H1 (cell line): ENCODE results near the gene KRTAP1-3. TPM values are rescaled to one million over a fixed set of nuclear protein-coding genes. Genes with fewer than 3 reads are reported as not detected.

ENCODE experiments used
- CTCF ChIA-PET: fragments of 300-600 bp; sonication (Branson Sonifier 250); formaldehyde crosslinking; loops from one replicate; lab custom pipeline; 2021; ENCODE audit not compliant: partially characterized antibody; lab: Charles Lee
- POLR2A ChIA-PET: fragments of 300-600 bp; sonication (Branson Sonifier 250); formaldehyde crosslinking; loops from one replicate; lab custom pipeline; 2021; ENCODE audit warnings: inconsistent platforms; ENCODE audit not compliant: partially characterized antibody; lab: Charles Lee
- DNase-seq, 2 experiments: peaks; one replicate each; pipeline versions ENCODE4 v3.0.0 to v3.0.0-alpha.2; 2010 to 2022; ENCODE audit warnings: low spot score in 2 of 2, low read depth in 1 of 2, mixed read lengths in 1 of 2
- FAIRE-seq: peaks from 2 replicates; lab custom pipeline; 2011; peaks lifted over from hg19 to GRCh38; lab: Jason Lieb, UNC
- H2AFZ ChIP-seq: 2 replicates; pipeline ENCODE4 v1.8.1; 2012; ENCODE audit warnings: low read length, inconsistent platforms
- H2AK5ac ChIP-seq: 2 replicates; pipeline ENCODE4 v1.6.1; 2013; ENCODE audit warnings: low read depth, low read length
- H2BK120ac ChIP-seq: replicated peaks from 2 replicates; pipeline ENCODE3; 2013; ENCODE audit warnings: low read depth, low read length, inconsistent platforms
- H2BK12ac ChIP-seq: 2 replicates; pipeline ENCODE4 v1.6.1; 2013; ENCODE audit warnings: low read depth, low read length
- H2BK15ac ChIP-seq: 2 replicates; pipeline ENCODE4 v1.6.1; 2013; ENCODE audit warnings: low read length
- H2BK20ac ChIP-seq: 2 replicates; pipeline ENCODE4 v1.6.1; 2013; ENCODE audit warnings: low read length
- H2BK5ac ChIP-seq: 2 replicates; pipeline ENCODE4 v1.6.1; 2013; ENCODE audit warnings: low read depth, low read length
- H3K14ac ChIP-seq: 2 replicates; pipeline ENCODE4 v1.6.1; 2013; ENCODE audit warnings: inconsistent platforms; ENCODE audit not compliant: insufficient read length
- H3K18ac ChIP-seq: 2 replicates; pipeline ENCODE4 v1.6.1; 2013; ENCODE audit warnings: low read length; ENCODE audit errors: extremely low read depth
- H3K23ac ChIP-seq: 2 replicates; pipeline ENCODE4 v1.6.1; 2013; ENCODE audit warnings: inconsistent platforms; ENCODE audit not compliant: insufficient read length
- H3K23me2 ChIP-seq: 2 replicates; pipeline ENCODE4 v1.6.1; 2013; ENCODE audit warnings: low read depth, low read length
- H3K27ac ChIP-seq: 2 replicates; pipeline ENCODE4 v1.6.1; 2011; ENCODE audit warnings: low read depth, low read length, inconsistent platforms
- H3K27me3 ChIP-seq, 4 experiments: replicated peaks in 1 of 4; 1 replicate in 1 of 4; 2 replicates in 3 of 4; pipeline versions ENCODE4 v1.6.1 to v1.8.1; 2011 to 2013; ENCODE audit warnings: low read length in 3 of 4, mild to moderate bottlenecking in 3 of 4, inconsistent platforms in 2 of 4, mixed read lengths in 2 of 4, moderate library complexity in 1 of 4; ENCODE audit not compliant: control insufficient read depth in 3 of 4, insufficient read depth in 3 of 4; ENCODE audit errors: extremely low read depth in 1 of 4
- H3K36me3 ChIP-seq, 4 experiments: 2 replicates each; pipeline versions ENCODE4 v1.6.1 to v1.8.1; 2011 to 2013; ENCODE audit warnings: mild to moderate bottlenecking in 4 of 4, low read length in 3 of 4, moderate library complexity in 2 of 4, control low read depth in 1 of 4, inconsistent platforms in 1 of 4; ENCODE audit not compliant: insufficient read depth in 4 of 4, control insufficient read depth in 2 of 4
- H3K4ac ChIP-seq: replicated peaks from 2 replicates; pipeline ENCODE3; 2013; ENCODE audit warnings: low read length, low read depth, mixed read lengths, inconsistent platforms; ENCODE audit not compliant: insufficient read length
- H3K4me1 ChIP-seq, 4 experiments: replicated peaks in 1 of 4; 1 replicate in 1 of 4; 2 replicates in 3 of 4; pipeline versions ENCODE4 v1.6.1 to v1.8.1; 2011 to 2013; ENCODE audit warnings: low read length in 3 of 4, inconsistent platforms in 2 of 4, mixed read lengths in 1 of 4; ENCODE audit not compliant: insufficient read depth in 4 of 4, control insufficient read depth in 3 of 4
- H3K4me2 ChIP-seq, 2 experiments: 2 replicates each; pipeline versions ENCODE4 v1.6.1 to v1.8.1; 2011 to 2013; ENCODE audit warnings: low read depth in 2 of 2, low read length in 2 of 2, control low read depth in 1 of 2, inconsistent platforms in 1 of 2, mild to moderate bottlenecking in 1 of 2; ENCODE audit not compliant: insufficient read depth in 1 of 2
- H3K4me3 ChIP-seq, 4 experiments: fragments of 200-600, 300-600 bp in 1 of 4; sonication (generic), shearing (Covaris generic), sonication (Bioruptor Twin) in 1 of 4; 2 replicates each; pipeline versions ENCODE4 v1.5.1 to v1.8.1; 2011 to 2016; ENCODE audit warnings: low read length in 4 of 4, low read depth in 3 of 4, control low read depth in 2 of 4, inconsistent platforms in 2 of 4, mild to moderate bottlenecking in 2 of 4, mixed read lengths in 1 of 4, moderate library complexity in 1 of 4; ENCODE audit not compliant: insufficient read depth in 2 of 4; ENCODE audit errors: extremely low read depth in 1 of 4
- H3K56ac ChIP-seq: replicated peaks from 2 replicates; pipeline ENCODE3; 2013; ENCODE audit warnings: low read depth, mild to moderate bottlenecking, mixed read lengths, low read length, inconsistent platforms; ENCODE audit not compliant: insufficient read length
- H3K79me1 ChIP-seq: 2 replicates; pipeline ENCODE4 v1.6.1; 2013; ENCODE audit warnings: low read depth, low read length, control low read depth
- H3K79me2 ChIP-seq, 2 experiments: 2 replicates each; pipeline versions ENCODE4 v1.6.1 to v1.8.1; 2012 to 2013; ENCODE audit warnings: low read length in 2 of 2, mild to moderate bottlenecking in 2 of 2, inconsistent platforms in 1 of 2; ENCODE audit not compliant: insufficient read depth in 2 of 2, control insufficient read depth in 1 of 2
- H3K9ac ChIP-seq, 4 experiments: replicated peaks in 1 of 4; 1 replicate in 1 of 4; 2 replicates in 3 of 4; pipeline versions ENCODE4 v1.6.1 to v1.8.1; 2011 to 2013; ENCODE audit warnings: low read depth in 3 of 4, low read length in 3 of 4, control low read depth in 2 of 4, mild to moderate bottlenecking in 2 of 4, moderate library complexity in 2 of 4, inconsistent platforms in 1 of 4; ENCODE audit errors: extremely low read depth in 1 of 4
- H3K9me3 ChIP-seq, 2 experiments: 2 replicates each; pipeline versions ENCODE4 v1.6.1 to v1.8.1; 2012 to 2013; ENCODE audit warnings: mild to moderate bottlenecking in 2 of 2, moderate library complexity in 2 of 2, control low read depth in 1 of 2, inconsistent platforms in 1 of 2, low read depth in 1 of 2, low read length in 1 of 2, mixed read lengths in 1 of 2; ENCODE audit not compliant: insufficient read depth in 2 of 2
- H4K20me1 ChIP-seq, 2 experiments: replicated peaks in 1 of 2; 2 replicates each; pipeline versions ENCODE3 to v1.8.1; 2011 to 2013; ENCODE audit warnings: inconsistent platforms in 2 of 2, low read length in 2 of 2, mild to moderate bottlenecking in 1 of 2; ENCODE audit not compliant: insufficient read depth in 2 of 2, control insufficient read depth in 1 of 2
- H4K5ac ChIP-seq: 2 replicates; pipeline ENCODE4 v1.6.1; 2013; ENCODE audit warnings: low read length, low read depth, mixed read lengths, inconsistent platforms; ENCODE audit not compliant: insufficient read length
- H4K8ac ChIP-seq: 2 replicates; pipeline ENCODE4 v1.8.0; 2013; ENCODE audit warnings: mild to moderate bottlenecking, moderate library complexity, low read length, inconsistent platforms; ENCODE audit not compliant: insufficient read depth; ENCODE audit errors: extremely low read depth
- H4K91ac ChIP-seq: replicated peaks from 2 replicates; pipeline ENCODE3; 2013; ENCODE audit warnings: low read length, mixed read lengths, inconsistent platforms; ENCODE audit not compliant: insufficient read length
- CEBPB ChIP-seq: IDR thresholded peaks from 2 replicates; pipeline ENCODE4 v1.6.1; 2012; ENCODE audit warnings: low read depth, low read length
- HDAC2 ChIP-seq, 2 experiments: fragments of 300-600 bp in 1 of 2; sonication (generic) in 1 of 2; IDR thresholded peaks; 2 replicates each; pipeline ENCODE4 v1.6.1; 2011 to 2012; ENCODE audit warnings: low read depth in 2 of 2, low read length in 2 of 2, mild to moderate bottlenecking in 2 of 2, moderate library complexity in 2 of 2, borderline replicate concordance in 1 of 2, inconsistent platforms in 1 of 2
- HDAC6 ChIP-seq: IDR thresholded peaks from one replicate; pipeline ENCODE4 v1.7.1; 2012; ENCODE audit warnings: low read depth, mild to moderate bottlenecking, inconsistent platforms, low read length, moderate library complexity
- RBBP5 ChIP-seq: IDR thresholded peaks from 2 replicates; pipeline ENCODE4 v1.7.1; 2012; ENCODE audit warnings: low read depth, mild to moderate bottlenecking, inconsistent platforms, low read length, moderate library complexity, borderline replicate concordance
- RFX5 ChIP-seq: IDR thresholded peaks from 2 replicates; pipeline ENCODE4 v1.6.1; 2011; ENCODE audit warnings: low read depth, low read length, improper control_type of control experiment, borderline replicate concordance
- SAP30 ChIP-seq: fragments of 300-600 bp; sonication (generic); IDR thresholded peaks from 2 replicates; pipeline ENCODE4 v1.7.1; 2012; ENCODE audit warnings: low read length, moderate library complexity, mild to moderate bottlenecking, inconsistent platforms; ENCODE audit not compliant: insufficient read depth, insufficient replicate concordance
- YY1 ChIP-seq: IDR thresholded peaks from 2 replicates; pipeline ENCODE4 v1.6.1; 2011; ENCODE audit warnings: low read depth, mild to moderate bottlenecking, low read length
- WGBS, 2 experiments: shearing (Covaris generic) in 1 of 2; methylation state at CpG; one replicate each; pipeline versions ENCODE4 v1.1.6 to v1.1.7; 2013 to 2015; ENCODE audit warnings: low lambda C conversion rate in 2 of 2, mixed read lengths in 2 of 2, inconsistent platforms in 1 of 2, low coverage in 1 of 2, missing lambda C conversion rate in 1 of 2; ENCODE audit not compliant: insufficient replicate concordance in 2 of 2, insufficient coverage in 1 of 2, insufficient read length in 1 of 2; ENCODE audit errors: extremely low coverage in 1 of 2, missing lambda C conversion rate in 1 of 2; 5-methylcytosine and 5-hydroxymethylcytosine counted together
- polyA plus RNA-seq, 7 experiments: library from polyadenylated mRNA; depleted of rRNA in 3 of 7; stranded (reverse) in 5 of 7; unstranded in 2 of 7; fragments of >200 nt in 5 of 7; fragments of 200-250 nt in 2 of 7; gene quantifications; 1 replicate in 5 of 7; 2 replicates in 1 of 7; 4 replicates in 1 of 7; pipeline versions ENCODE4 v1.2.1 to v1.2.3, GENCODE V29; 2011 to 2013; ENCODE audit warnings: missing spikeins in 2 of 7, mixed read lengths in 2 of 7
- total RNA-seq: library from RNA; stranded (reverse); fragmentation: NEBNext Ultra II Directional; extraction: Animal tissue kit (Norgen Biotek cat#: 25700); gene quantifications from 2 replicates; pipeline ENCODE4 v1.2.1, GENCODE V29; 2021

The KRTAP1-3 gene
- total and polyA plus RNA-seq, 2 of the 8 experiments (the other 6 are each of a cell fraction or from before 2014, with no cell fraction given) = not detected

DNA sequence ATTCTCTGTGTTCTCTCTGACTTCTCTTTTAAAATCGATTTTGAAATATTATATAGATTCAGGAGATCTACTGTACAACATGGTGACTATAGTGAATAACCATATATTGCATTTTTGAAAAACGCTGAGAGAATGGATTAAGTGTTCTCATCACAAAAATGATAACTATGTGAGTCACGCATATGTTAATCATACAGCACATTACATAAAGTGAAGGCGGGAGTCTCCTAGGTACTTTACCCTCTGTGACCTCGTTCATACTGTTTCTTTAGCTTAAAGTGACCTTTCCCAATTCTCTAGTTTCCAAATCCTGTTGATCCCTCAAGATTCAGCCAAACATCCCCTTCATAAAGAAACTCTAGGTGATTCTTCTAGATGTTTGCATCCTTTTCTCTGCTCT, 31.9 kb downstream of the KRTAP1-3 start:
- Histone ChIP-seq H3K56ac (no peak overlapping the region), H2BK15ac (no peak overlapping the region), H3K36me3 (no peaks in the 10 kb centered on the region), H3K14ac (no peak overlapping the region), H3K4me1 (no peaks in the 10 kb centered on the region), H4K91ac (no peak overlapping the region), H3K4ac (no peak overlapping the region), H2BK20ac (no peak overlapping the region), H3K27me3 (no peaks in the 10 kb centered on the region), H2AK5ac (no peak overlapping the region), H2BK5ac (no peak overlapping the region), H3K27ac (no peak overlapping the region), H3K4me2 (no peak overlapping the region), H4K5ac (no peak overlapping the region), H2AFZ (0 out of 2 replicates have a peak overlapping the region, but pooled peaks have one; percentile 68), H3K9ac (no peak overlapping the region), H3K18ac (no peak overlapping the region), H3K79me1 (no peaks in the 10 kb centered on the region), H3K9me3 (no peaks in the 10 kb centered on the region), H2BK12ac (no peak overlapping the region), H3K4me3 (no peak overlapping the region), H4K20me1 (no peaks in the 10 kb centered on the region), H2BK120ac (no peak overlapping the region), H3K79me2 (no peaks in the 10 kb centered on the region), H4K8ac (no peak overlapping the region), H3K23ac (no peak overlapping the region), H3K23me2 (no peaks in the 10 kb centered on the region)
- DNase-seq = no peak
- WGBS, 2 experiments = 78% methylated on average over 5 of the region's 5 CpGs; no CpG with 5 or more reads in 1 of the 2 experiments
- TF ChIP-seq RBBP5 = no peak
- TF ChIP-seq HDAC2 (IDR thresholded peaks at IDR 0.05; ENCODE audit: borderline replicate concordance in 1 of 2, low read depth in 2 of 2, low read length in 2 of 2) = no peak
- no peak for TF ChIP-seq HDAC6
- TF ChIP-seq YY1 = no peak
- no peak for TF ChIP-seq RFX5
- TF ChIP-seq CEBPB = no peak
- no peak for TF ChIP-seq SAP30
- ChIA-PET POLR2A (interaction anchor here (1.1 kb wide), 1 partner anchor 15 kb away, joined by 3 read pairs; no protein-coding TSS in a partner anchor), CTCF (no interaction called here)
- no peak for FAIRE-seq
